Measurements from ENCODE around the gene FOXO3. TPM values are rescaled to one million over a fixed set of nuclear protein-coding genes. Genes with fewer than 3 reads are reported as not detected.

FOXO3 gene
- total and polyA plus RNA-seq, 2 of the 13 experiments (the other 11 are each of a cell fraction or from before 2014, with no cell fraction given), result 16.0 to 22.5 TPM

- TF ChIP-seq ATF4 (CRISPR knock-in tag; IDR thresholded peaks at IDR 0.05), result peak in 1 of 2 experiments; percentile 34; a peak in 1 of 4 replicates
- no peak for TF ChIP-seq ZNF512 (CRISPR knock-in tag; IDR thresholded peaks at IDR 0.05)
- no peak for TF ChIP-seq ZNF720 (CRISPR knock-in tag; IDR thresholded peaks at IDR 0.05)
- no peak for TF ChIP-seq DBP (CRISPR knock-in tag; IDR thresholded peaks at IDR 0.05; ENCODE audit: not compliant biosample characterization)
- peak; percentile 40; the same call in 1 of the 2 replicates for TF ChIP-seq KLF12 (CRISPR knock-in tag; IDR thresholded peaks at IDR 0.05; ENCODE audit: borderline replicate concordance)
- TF ChIP-seq ZNF83 (CRISPR knock-in tag; IDR thresholded peaks at IDR 0.05; ENCODE audit: borderline replicate concordance), result no peak
- 0 out of 4 replicates have a peak, but pooled peaks of 1 of the 2 experiments have one; percentile 2 for TF ChIP-seq EP300 (IDR thresholded peaks at IDR 0.05; ENCODE audit: low read depth in 2 of 2, low read length in 2 of 2)
- TF ChIP-seq EP300 (CRISPR knock-in tag; IDR thresholded peaks at IDR 0.05; ENCODE audit: borderline replicate concordance), result no peak
- TF ChIP-seq TMF1 (CRISPR knock-in tag; IDR thresholded peaks at IDR 0.05; ENCODE audit: low read depth), result 0 out of 2 replicates have a peak, but pooled peaks have one; percentile 38
- TF ChIP-seq HOMEZ (CRISPR knock-in tag; IDR thresholded peaks at IDR 0.05; ENCODE audit: low read depth), result no peak
- TF ChIP-seq ZNF331 (CRISPR knock-in tag; IDR thresholded peaks at IDR 0.05), result peak; percentile 18; the same call in 1 of the 2 replicates
- no peak for TF ChIP-seq JARID2 (CRISPR knock-in tag; IDR thresholded peaks at IDR 0.05; ENCODE audit: insufficient replicate concordance)
- peak; percentile 63; the same call in 1 of the 2 replicates for TF ChIP-seq CCDC6 (CRISPR knock-in tag; IDR thresholded peaks at IDR 0.05)
- no peak for TF ChIP-seq REXO4 (CRISPR knock-in tag; IDR thresholded peaks at IDR 0.05; ENCODE audit: borderline replicate concordance)
- no peak; the same call in 1 of the 2 replicates for TF ChIP-seq ZXDC (CRISPR knock-in tag; IDR thresholded peaks at IDR 0.05)
- no peak for TF ChIP-seq SMAD1 (CRISPR knock-in tag; IDR thresholded peaks at IDR 0.05; ENCODE audit: borderline replicate concordance, low read depth)
- peak; percentile 29; the same call in 1 of the 2 replicates for TF ChIP-seq ETV6 (CRISPR knock-in tag; conservative IDR thresholded peaks at IDR 0.05)
- no peak for TF ChIP-seq ZNF496 (CRISPR knock-in tag; IDR thresholded peaks at IDR 0.05; ENCODE audit: insufficient replicate concordance)
These were observed 1.4 kb upstream of the FOXO3 start (continued) for GRCh38 chr6:108559097-108559883.
